ENCODE measurements around the gene SGCE.

Gene SGCE

DNA sequence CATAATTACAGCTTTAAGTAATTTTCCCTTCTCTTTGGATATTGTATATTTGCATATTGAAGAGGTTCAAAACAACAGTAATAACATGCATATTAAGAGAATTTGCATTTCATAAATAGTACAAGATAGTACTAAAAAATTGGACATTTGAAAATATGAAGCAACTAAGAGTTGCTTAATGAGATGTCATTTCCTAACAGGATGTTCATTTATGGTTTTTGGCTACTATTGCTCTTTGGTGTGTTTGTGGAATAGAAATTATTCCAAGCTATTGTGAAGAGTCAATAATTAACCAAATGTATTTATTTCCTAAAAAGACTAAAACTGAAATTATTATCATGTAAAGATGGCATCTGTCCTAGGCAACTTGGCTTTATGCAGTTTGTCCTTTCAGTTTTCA, 4.1 kb upstream of the SGCE start:
- DNase-seq (ENCODE audit: low read depth in 3 of 3, low spot score in 1 of 3), result no peak

DNA sequence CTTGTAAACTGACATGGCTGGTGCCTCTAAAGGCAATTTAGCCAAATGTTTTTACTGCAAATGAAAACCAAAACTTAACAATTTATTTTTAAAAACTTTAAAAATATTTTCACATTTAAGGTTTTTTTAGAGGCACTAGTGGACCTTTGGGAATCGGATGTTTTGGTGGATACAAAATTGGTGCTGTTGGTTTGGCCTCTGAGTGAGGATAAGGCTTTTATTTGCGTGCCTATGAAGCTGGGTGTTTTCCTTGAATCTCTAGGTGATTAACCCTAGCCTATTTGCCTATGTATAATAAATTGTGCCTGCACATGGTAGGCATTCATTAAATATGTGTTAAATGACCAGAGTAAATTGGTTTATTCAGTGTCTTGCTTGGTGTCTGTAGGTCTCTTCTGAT, 2.9 kb upstream of the SGCE start:
- DNase-seq (ENCODE audit: low read depth in 3 of 3, low spot score in 1 of 3), result no peak

DNA sequence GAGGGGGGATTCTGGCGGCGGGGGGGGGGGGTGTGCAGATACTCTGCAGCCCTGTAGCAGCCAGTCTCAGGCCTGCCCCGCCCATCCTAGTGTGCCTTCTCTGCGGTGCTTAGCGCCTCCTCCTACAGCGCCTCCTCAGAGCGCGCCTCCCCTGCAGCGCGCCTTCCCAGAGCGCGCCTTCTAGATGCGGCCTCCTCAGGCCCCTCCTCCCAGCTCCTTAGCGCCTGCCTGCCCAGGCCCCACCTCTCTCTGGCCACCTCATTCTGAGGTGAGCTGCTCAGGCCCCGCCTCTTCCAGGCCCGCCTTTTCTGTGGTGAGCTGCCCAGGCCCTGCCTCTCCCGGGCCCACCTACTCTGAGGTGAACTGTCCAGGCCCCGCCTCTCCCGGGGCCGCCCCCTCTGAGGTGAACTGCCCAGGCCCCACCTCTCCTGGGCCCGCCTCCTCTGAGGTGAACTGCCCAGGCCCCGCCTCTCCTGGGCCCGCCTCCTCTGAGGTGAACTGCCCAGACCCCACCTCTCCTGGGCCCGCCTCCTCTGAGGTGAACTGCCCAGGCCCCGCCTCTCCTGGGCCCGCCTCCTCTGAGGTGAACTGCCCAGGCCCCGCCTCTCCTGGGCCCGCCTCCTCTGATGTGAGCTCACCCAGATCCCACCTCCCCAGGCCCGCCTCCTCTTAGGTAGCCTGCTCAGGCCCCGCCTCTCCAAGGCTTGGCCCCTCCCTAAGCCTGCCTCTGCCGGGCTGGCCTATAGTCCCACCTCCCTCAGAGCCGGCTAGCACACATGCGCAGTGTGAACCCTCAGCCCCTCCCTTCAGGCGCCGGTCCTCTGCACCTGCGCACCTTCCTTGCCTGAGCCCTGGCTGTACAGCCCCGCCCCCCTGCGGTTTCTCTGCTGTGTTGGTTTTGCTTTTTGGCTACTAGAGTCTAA, 2.1 kb upstream of the SGCE start:
- peak; percentile 87 to 91 (median 87) for DNase-seq (ENCODE audit: low read depth in 3 of 3, low spot score in 1 of 3)

DNA sequence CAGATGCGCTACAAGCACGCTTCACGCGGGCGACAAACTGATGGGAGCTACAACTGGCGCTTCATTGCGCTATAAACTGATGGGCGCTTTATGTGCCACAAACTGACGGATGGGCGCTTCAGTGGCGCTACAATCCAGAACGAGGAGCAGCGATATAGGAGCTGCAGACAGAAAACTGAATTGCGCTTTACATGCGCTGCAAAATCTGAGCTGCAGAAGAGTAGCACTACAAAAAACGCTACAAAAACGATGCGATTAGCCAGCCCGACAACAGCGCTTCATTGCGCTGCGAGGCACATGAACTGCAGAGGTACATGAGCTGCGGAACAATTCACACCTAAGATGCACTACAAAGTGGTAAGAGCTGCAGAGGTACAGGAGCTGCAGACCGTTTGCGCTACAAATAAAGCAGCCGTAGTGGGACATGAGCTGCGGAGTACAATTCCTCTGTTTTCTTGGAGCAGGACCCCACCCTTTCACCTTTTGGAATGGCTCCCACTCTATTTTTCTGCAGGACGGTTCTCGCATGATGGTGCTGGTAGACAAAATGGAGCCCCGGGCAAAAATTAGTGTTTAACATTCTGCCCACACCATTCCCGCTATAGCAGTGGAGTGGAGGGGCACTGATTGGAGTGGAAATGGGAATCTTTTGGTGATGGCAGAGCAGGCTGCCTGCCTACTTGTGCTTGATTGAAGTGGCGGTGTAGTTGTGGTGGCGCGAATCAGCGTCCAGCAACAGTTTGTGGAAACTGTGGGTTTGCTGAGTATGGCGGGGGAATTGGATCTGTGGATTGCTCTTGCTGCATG, 1.2 kb upstream of the SGCE start:
- no peak for DNase-seq (ENCODE audit: low read depth in 3 of 3, low spot score in 1 of 3)

DNA sequence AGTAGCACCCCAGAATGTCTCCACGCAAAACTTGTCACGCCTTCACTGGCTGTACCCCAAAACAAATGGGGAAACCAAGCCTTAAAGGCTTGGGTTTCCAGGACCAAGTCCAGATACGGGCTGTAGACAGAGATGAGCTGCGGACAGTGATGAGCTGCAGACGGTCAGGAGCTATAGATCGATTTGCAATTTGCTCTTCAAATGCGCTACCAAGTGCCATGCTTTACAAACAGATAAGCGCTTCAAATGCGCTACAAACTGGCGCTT, 658 bp upstream of the SGCE start:
- DNase-seq (ENCODE audit: low read depth in 3 of 3, low spot score in 1 of 3), result no peak

DNA sequence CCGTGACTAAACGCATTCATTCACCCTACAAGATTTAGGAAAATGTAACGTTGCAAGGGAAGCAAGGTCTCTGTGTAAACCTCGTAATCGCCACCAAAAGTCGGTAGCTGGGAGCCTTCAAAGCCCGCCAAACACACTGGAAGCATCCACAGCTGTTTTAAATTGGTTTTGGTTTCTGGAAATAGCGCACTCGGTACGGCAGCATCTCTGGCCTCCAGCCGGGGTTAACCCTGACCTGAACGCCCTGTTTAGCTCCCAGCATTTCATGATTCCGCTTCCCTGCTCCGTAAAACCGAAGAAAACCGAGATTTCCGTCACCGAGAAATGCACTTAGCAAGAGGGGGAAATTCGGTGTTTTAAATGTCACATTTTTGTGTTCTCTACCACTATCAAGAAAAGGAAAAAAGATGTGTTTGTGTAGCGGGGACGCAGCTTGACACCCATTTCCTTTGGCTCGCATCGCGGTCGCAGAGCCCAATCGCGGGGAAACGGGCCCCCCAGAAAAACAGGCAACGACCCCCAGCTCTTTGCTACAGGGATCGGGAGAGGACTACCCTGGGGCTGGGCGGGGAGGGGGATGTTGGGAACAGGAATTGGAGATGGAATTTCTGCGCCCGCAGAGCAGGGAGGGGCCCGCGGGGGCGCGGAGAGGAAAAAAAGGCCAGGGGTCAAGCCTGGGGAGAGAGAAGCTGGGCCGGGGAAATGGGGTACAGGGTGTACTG, 646 bp downstream of the SGCE start:
- no peak for DNase-seq (ENCODE audit: low read depth in 3 of 3, low spot score in 1 of 3)

DNA sequence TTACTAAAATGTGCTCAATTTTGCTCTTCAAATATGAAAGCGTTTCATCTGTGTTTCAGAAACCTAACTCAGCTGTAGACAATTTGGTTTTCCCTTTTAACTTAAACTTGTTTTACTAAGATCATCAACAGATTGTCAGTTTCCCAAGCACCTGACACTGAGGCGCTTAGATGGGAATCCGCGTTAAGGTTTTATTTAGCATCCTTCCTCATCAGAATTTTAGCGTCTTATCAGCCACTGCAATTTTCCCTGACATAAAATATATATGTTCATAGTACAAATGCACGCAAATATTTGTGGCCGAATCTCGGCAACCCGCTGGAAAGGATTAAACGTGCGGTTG, 1.2 kb downstream of the SGCE start:
- DNase-seq (ENCODE audit: low read depth in 3 of 3, low spot score in 1 of 3), result no peak

DNA sequence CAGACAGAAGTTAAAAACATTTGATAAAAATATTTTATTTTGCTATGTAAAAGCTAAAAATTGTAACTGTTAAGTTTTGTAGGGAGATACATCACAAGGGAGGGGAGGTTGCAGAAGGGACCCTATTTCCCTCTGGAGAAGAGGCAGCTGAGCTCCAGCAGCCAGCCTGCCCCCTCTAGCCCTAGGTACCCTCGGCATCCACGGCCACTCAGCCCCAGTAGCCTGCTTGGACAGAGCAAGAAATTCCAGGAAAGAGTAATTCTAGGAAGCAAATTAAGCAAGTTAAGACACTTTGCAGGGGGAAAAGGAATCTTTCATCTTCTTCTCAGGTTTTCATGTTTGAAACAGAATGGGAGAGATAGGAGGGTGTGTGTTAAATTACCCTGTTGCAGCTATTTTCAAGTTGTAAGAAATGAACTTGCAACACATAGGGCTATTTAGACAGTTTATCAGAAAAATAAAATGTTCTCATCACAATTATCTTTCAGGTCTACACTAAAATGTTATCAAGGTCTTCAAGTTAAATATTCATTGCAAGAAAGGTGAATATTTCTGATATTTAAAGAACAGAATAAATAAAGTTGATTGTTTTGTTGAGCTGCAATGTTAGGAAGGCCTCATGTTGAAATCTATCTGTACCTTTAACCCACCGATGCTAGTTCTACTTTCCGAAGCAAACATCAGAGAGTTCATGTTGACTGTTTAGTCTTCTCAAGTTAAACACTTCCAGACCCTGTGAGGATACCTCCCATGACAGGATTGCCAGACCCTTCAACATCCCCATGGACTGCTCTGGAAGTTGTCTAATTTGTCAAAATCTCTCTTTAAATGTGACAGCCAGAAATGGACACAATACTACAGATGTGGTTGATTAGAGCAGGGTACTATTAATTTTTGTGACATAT, 5.5 kb downstream of the SGCE start:
- no peak for DNase-seq (ENCODE audit: low read depth in 3 of 3, low spot score in 1 of 3)

DNA sequence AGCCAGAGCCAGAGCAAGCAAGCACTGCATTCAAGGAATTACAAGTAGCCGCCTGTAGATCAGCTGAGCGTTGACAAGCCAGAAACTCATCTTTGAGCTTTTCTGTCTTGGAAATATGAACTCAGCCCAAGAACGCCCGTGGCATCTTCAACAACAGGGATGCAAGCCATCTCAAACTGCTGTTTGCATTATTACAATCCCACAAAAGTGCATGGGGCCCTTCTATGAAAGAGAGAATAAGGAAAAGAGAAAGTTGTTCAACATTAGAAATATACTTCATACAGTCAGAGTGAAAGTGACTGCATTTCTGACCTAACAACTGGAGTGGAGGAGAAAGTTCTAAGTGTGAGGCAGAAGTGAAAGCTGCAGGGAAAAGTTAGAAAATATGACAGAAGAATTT, 6.5 kb downstream of the SGCE start:
- DNase-seq (ENCODE audit: low read depth in 3 of 3, low spot score in 1 of 3), result no peak

DNA sequence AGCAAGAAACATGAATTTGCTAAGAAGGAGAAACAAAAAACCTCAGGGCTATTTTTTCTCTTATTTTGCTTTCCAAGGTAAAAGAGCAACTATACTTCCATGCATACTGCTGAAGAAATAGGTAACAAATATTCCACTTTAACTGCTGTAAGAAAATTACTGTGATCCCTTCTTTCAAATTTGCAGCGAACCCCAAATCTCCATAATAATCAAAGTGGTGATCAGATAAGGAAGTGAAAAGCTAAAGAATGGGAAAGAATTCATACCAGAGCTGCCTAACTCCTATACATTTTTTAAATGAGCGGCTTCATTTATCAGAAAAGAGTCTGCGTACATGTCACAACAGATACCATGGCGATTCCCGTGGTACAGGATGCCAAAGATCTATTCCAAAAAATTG, 7.2 kb downstream of the SGCE start:
- no peak for DNase-seq (ENCODE audit: low read depth in 3 of 3, low spot score in 1 of 3)

DNA sequence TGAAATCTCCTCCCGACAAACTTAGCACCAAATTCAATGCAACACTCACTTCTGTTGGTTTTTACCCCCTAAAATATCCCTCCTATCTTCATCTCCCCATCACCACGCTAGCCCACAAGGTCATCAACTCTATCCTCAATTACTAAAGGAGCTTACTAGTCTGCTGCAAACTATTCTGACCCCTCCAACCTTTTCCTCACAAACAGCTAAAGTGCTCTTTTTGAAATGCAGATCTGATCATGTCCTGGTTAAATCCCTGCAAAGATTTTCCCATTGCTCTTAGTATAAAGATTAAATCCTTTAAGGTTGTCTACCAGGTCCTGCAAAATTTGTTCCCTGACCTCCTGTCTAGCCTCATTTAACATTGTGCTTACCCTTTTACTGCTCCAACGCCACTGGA, 8.6 kb downstream of the SGCE start:
- no peak for DNase-seq (ENCODE audit: low read depth in 3 of 3, low spot score in 1 of 3)

DNA sequence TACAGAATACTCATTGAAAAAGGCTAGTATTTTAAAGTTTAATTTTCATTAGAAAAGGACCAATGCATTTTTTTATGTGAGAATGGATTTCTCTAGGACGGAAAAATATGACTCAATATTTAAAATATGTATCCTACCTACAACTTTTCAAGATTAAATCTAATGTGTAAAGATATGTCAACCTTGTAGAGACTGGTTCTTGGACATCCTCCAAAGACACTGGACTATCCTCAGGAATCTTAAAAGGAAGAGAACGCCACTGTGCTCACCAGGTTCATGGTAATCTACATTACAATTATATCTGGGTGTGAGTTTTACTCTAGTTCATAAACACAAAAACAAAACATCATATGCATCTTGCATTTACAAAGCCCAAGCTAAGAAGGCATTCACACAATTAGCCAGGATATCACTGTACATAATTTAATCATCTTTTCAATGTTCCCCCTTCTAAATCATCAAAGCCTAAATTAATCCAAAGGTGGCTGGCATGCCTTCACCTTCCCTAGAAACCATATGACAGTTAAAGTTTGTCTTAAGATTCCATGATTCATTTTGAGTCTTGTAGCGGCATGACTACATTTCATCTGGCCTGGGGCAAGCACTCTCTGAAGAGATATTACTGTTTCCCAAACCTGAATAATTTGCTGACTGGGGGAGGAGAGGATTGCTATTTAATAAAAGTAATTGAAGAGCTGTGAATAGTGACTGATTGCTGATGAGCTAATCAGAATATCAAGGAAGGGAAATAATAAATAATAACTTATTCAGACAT, 12.0 kb downstream of the SGCE start:
- DNase-seq (ENCODE audit: low read depth in 3 of 3, low spot score in 1 of 3), result no peak

DNA sequence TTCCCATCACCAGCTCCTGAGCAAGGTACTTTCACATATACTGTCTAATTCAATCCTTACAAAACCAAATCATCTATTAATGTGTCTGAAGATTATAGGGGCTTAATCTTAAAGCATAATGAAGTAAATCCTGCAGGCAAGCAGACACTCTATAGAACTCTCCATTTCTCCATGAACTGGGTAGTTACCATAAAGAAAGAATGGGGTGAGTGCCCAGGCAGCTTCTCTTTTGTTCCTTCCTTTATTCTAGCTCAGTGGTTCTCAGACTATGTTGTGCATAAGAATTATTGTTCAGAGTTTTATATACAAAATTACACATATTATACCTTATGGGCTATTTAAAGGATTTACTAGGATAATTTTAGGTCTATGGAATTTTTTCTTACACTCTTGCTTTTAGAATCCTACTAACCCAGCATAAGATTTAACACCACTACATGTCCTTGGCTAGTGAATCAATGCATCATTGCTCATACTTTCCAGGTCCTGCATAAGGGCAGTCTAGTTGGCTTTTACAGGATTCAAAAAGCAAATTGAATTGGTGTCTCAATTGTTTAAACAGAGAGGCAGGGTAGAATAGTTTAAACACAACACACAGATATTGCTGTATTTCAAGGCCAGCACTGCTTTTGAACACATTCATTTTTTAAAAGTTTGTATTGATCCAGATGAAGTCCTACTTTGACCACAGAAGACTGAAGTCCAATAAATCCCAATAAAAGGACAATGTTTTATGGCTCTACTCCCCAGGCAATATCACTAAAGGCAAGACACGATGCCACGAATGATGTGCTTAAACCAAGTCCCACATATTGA, 12.9 kb downstream of the SGCE start:
- DNase-seq (ENCODE audit: low read depth in 3 of 3, low spot score in 1 of 3), result no peak

DNA sequence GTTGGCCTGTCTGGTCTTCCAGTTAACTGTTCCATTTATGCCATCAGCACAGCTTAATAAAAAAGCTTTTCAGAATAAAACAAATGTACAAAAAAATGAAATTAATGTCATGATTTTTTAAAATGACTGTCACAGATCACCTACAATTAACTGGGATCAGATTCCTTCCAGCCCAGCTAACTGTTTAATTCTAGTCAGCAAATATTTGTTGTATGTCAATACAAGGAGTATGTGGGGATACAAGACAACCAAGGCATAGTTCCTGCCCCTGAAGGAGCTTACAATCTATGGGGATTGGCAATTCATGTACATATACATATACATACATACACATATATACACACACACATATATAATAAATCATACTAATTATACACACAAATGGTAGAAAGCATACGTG, 16.5 kb downstream of the SGCE start:
- no peak for DNase-seq (ENCODE audit: low read depth in 3 of 3, low spot score in 1 of 3)

DNA sequence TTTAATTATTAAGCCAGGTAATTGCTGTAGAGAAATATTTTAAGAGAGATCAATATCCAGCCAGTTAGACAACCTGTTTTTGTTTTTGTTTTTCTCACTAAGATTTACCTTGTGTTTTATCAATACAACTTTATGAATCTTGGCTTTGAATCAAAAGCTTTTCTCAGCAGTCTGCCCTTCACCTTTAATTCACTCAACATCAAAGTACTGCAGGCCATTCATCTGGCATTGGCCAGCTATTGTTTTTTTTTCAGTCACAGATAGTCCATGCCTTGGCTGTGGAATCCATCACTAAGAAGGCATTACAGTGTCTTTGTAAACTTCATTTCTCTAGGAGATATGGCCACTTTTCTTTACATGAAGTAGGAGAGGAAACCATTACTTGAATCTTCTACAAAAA, 20.2 kb downstream of the SGCE start:
- DNase-seq (ENCODE audit: low read depth in 3 of 3, low spot score in 1 of 3), result no peak

DNA sequence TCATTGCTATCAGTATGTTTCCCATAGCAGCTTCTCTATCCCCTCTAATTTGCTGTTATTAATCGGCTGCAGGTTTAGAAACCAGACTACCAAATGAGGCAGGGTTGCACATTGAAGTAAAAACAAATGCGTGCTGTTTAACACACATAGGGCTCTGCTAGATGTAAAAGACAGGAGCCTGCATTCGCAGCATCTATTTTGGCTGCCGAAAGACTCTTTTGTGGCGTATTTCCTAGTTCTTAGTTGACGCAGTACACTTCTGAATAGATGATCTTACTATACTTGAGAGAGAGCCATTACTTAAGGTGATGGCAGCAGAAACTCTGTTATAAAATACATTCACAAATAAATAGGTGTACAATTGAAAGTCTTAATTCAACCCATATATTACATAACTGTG, 21.4 kb downstream of the SGCE start:
- DNase-seq (ENCODE audit: low read depth in 3 of 3, low spot score in 1 of 3), result no peak

DNA sequence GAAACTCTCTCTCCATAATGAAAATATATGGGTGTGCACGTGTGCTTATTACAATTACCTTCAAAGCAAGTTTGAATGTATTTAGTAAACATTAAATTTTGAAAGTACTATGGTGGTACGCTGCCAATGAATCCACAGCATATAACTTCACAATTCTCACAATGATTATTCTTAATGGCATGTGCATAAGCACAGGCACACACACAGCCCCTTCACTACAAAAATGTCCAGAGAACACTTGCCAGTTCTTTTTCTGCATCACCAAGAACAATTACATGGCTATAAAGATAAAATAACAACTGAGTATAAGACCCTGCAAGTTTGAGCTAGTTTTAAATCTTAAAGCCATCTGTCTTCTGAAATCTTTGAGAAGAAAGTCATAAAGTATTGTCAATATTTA, 22.2 kb downstream of the SGCE start:
- DNase-seq (ENCODE audit: low read depth in 3 of 3, low spot score in 1 of 3), result no peak

DNA sequence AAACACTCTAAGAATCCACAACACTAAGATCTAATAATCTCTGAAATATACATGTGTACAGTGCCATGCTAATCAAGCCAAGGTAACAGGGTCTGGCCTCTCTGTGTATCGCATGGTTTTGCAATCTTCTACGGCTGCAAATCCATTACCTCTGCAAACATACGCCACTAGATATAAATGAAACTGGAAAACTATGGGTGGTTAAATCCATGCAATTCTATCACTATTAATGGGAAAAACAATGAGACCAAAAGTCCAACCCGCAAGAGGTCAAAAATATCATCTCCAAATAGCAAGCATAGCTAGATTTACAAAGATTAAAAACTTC, 23.0 kb downstream of the SGCE start:
- no peak for DNase-seq (ENCODE audit: low read depth in 3 of 3, low spot score in 1 of 3)

DNA sequence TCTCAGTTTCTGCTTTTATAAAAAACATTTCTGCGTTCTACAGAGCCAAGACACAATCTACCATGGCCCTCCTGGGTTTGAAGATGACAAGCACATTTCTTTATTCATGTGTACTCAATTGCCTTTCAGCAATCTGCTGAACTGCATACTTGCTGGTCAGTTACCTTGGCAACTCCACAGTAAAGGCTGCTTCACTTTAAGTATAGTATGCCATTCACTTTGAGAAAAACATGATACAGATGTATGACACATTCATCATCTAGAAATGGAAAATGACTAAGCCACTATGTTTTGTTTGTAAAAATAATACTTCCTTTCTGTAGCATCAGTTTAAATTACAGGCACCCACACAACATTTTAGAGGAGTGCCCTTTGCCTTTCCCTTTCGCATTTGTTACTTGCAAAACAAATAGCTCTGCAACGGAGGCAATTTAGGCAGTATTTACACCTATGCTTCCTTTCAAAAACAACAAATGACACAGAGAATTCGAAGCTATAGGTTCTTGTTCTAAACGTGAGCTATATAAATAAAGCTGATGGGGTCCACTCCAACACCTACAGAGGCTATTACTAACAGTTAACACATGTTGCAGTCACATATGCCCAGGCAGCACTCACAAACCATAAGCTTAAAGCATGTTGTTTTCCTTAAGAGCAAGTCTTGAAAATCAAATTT, 23.5 kb downstream of the SGCE start:
- DNase-seq (ENCODE audit: low read depth in 3 of 3, low spot score in 1 of 3), result no peak
